GM20000 (cell line): ENCODE results near the gene ZER1.
A peak's percentile ranks its signal among the peaks of the same experiment; 100 is the strongest.
"Not testable (repeated sequence)": the region's sequence is repeated elsewhere in the genome, so short reads cannot be mapped to it uniquely, and the experiment has no call there.

Experiments
- DNase-seq: peaks from one replicate; pipeline ENCODE4 v3.0.0; 2012; ENCODE audit warnings: low spot score
- CTCF ChIP-seq: IDR thresholded peaks from 2 replicates; pipeline ENCODE4 v1.5.1; 2012; ENCODE audit warnings: mild to moderate bottlenecking, control low read depth; ENCODE audit errors: extremely low read depth, missing control alignments

Gene ZER1

DNA sequence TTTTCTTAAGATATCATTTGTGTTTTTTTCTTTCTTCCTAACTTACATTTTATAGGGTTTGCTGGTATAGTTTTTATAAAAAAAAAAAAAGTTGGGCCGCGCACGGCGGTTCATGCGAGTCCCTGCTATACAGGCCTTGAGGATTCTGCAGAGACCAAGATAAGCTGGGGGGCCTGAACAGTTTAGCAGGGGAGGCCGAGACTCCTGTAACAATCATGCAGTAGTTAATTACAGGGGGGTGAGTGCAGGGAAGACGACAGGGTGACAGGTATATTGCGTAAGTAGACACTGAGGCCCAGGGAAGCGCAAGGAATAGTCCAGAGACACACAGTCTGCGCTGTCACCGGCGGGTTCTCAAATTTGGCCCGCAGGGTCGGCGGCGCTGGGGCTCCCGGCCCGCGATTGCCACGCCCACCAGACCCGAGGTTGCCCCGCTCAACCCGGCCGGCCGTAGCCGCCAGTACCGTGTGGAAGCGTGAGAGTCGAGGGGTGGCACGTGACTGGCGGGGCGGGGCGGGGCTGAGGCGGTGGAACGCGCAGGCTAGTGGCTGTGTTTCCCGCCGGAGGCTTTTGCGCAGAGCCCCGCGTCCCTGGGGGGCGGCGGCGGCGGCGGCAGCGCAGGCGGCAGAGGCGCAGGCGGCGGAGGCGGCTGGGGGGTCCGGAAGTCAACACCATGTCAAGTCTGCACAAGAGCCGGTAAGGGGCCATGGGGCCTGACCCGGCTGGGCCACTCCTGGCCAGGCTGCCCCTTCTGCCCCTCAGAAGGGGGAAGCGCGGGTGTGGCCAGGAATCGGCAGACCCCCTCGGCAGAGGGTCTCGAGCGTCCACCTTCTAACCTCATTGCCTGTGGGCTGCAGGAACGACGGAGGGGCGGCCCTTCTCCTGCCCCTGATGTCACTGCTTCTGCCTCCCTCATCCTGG is 15.2 kb upstream of the ZER1 start, which contains the start of gene TBC1D13:
TBC1D13 (plus strand) TSS at position 573 of the 921 bp plus-strand sequence; CDS start at position 674, 101 bp downstream.
- no peak for TF ChIP-seq CTCF

DNA sequence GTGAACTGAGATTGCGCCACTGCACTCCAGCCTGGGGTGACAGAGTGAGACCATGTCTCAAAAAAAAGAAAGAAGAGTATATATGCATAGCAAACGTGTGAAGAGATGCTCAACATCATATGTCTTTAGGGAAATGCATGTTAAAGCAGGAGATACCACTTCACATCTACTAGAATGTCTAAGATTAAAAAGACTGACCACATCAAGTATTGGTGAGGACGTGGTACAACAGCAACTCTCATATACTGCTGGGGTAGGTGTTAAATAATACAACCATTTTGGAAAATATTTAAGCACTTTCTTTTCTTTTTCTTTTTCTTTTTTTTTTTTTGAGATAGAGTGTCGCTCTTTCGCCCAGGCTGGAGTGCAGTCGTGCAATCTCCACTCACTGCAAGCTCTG is 13.7 kb upstream of the ZER1 start:
- no peak for DNase-seq
- TF ChIP-seq CTCF = no peak

More for the DNA sequence above, 15.2 kb upstream of the ZER1 start, which contains the start of gene TBC1D13:
- DNase-seq = peak; percentile 98

DNA sequence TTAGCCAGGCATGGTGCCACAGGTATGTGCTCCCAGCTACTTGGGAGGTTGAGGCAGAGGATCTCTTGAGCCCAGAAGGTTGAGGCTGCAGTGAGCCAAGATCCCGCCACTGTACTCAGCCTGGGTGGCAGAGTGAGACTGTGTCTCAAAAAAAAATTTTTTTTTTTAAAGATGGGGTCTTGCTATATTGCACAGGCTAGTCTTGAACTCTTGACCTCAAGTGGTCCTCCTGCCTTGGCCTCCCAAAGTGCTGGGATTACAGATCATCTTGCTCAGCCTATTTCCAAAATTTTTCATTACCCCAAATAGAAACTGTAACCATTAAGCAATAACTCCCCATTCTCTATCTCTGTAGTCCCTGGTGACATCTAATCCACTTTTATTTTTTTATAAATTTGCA is 10.9 kb upstream of the ZER1 start:
- no peak for TF ChIP-seq CTCF
- DNase-seq = no peak

DNA sequence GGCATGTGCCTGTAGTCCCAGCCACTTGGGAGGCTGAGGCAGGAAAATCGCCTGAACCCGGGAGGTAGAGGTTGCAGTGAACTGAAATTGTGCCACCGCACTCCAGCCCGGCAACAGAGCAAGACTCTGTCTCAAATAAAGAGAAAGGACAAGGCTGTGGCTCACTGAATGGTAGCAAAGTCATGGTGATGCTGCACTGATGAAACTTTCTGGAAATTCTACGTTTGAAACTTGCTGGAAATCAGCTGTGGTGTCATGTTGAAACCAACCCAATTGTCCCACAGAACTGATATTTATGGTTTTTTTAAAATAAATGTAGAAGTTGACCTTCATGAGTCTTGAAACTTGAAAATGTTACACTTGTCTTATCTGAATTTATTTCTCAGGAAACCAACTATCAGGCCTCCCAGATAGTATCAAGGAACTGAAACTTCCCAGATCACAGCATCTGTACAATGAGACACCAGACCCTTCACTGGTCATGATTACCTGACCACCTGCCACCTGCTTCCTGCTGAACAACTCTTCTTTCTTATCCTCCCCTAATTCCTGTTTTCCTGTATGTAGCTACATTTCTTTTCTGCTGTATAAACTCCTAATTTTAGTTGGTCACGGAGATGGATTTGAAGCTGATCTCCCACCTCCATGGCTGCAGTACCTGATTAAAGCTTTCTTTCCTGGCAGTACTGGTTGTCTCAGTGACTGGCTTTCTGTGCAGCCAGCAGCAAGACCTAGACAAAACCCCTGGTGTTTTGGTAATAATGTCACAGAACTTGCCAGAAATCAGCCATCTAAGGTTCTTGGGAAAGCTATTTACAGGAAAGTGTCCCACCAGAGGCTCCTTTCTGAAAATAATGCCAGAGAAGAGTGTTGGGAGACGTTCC is 9.7 kb upstream of the ZER1 start:
- TF ChIP-seq CTCF = no peak
- DNase-seq = no peak

GRCh38 chr9:128780093-128780492 is 8.4 kb upstream of the ZER1 start:
- not testable (repeated sequence) for DNase-seq

DNA sequence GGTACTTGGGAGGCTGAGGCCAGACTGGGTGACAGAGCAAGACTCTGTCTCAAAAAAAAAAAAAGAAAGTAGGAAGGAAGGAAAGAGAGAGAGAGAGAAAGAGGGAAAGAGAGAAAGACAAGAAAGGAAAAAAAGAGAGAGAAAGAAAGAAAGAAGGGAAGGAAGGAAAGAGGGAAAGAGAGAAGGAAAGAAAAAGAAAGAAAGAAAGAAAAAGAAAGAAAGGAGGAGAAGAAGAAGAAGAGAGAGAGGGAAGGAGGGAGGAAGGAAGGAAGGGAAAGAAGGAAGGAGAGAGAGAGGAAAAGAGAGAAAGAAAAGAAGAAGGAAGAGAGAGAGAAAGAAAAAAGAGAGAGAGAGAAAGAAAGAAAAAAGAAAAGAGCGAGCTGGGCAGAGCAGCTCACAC is 3.1 kb upstream of the ZER1 start:
- TF ChIP-seq CTCF = no peak
- DNase-seq = no peak

- DNase-seq = no peak
- no peak for TF ChIP-seq CTCF
Observed at GRCh38 chr9:128773049-128773448, 1.3 kb upstream of the ZER1 start.
